ENCODE results near the gene MTA3.

DNA sequence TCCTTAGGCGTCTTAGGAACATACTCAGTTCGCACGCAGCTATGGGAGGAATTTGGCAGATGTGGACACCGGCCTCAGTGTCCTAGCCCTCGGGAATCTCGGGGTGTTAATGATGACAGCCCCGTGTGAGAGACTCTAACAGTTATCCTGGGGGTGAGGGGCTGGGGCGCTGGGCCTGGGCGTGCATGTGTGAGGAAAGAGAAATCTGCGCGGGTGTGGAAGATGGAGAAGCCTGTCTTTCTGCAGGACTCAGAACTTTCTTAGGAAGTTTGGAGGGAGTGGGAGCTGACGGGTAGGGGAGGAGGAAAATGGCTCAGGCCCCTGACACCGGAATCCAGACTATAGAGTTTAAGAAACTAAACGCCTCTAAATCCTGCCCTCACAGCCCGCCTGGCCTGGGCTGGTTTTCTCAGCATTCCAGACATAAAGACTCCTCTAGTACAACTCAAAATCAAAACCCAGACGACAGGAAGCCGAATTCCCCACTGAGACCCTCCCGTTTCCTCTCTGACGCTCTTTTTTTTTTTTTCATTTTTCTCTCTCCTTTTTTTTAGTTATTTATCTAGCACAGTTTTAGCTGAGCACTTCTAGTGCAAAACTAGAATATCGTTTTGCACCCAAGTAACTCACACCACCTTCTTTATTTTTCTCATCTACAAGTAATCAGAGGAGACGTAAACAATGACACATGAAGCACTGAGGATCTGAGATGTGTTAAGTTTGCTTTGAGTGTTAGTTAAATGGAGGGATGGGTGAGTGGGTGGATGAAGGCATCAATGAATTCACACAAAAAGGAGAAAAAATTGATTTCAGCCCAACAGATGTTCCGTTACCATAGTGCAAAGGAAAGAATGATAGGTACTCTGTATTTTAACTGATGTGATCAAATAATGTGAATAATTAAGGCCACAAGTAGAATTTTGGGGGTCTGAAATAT is 225.2 kb downstream of the MTA3 start:
- TF ChIP-seq, protein P1, sequence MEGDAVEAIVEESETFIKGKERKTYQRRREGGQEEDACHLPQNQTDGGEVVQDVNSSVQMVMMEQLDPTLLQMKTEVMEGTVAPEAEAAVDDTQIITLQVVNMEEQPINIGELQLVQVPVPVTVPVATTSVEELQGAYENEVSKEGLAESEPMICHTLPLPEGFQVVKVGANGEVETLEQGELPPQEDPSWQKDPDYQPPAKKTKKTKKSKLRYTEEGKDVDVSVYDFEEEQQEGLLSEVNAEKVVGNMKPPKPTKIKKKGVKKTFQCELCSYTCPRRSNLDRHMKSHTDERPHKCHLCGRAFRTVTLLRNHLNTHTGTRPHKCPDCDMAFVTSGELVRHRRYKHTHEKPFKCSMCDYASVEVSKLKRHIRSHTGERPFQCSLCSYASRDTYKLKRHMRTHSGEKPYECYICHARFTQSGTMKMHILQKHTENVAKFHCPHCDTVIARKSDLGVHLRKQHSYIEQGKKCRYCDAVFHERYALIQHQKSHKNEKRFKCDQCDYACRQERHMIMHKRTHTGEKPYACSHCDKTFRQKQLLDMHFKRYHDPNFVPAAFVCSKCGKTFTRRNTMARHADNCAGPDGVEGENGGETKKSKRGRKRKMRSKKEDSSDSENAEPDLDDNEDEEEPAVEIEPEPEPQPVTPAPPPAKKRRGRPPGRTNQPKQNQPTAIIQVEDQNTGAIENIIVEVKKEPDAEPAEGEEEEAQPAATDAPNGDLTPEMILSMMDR (IDR thresholded peaks at IDR 0.05), result no peak
- TF ChIP-seq EZH2 (IDR thresholded peaks at IDR 0.05) (no peak), EZH2phosphoT487 (IDR thresholded peaks at IDR 0.05) (no peak)
